HG03196 (cell line): Measurements from ENCODE around the gene NYNRIN.
"Not testable (repeated sequence)": the region's sequence is repeated elsewhere in the genome, so short reads cannot be mapped to it uniquely, and the experiment has no call there.

Experiments used
- ATAC-seq: cut with Tn5 transposase; IDR thresholded peaks from one replicate; pipeline ENCODE4 v1.9.1; 2021; ENCODE audit not compliant: unreplicated experiment

The NYNRIN gene

DNA sequence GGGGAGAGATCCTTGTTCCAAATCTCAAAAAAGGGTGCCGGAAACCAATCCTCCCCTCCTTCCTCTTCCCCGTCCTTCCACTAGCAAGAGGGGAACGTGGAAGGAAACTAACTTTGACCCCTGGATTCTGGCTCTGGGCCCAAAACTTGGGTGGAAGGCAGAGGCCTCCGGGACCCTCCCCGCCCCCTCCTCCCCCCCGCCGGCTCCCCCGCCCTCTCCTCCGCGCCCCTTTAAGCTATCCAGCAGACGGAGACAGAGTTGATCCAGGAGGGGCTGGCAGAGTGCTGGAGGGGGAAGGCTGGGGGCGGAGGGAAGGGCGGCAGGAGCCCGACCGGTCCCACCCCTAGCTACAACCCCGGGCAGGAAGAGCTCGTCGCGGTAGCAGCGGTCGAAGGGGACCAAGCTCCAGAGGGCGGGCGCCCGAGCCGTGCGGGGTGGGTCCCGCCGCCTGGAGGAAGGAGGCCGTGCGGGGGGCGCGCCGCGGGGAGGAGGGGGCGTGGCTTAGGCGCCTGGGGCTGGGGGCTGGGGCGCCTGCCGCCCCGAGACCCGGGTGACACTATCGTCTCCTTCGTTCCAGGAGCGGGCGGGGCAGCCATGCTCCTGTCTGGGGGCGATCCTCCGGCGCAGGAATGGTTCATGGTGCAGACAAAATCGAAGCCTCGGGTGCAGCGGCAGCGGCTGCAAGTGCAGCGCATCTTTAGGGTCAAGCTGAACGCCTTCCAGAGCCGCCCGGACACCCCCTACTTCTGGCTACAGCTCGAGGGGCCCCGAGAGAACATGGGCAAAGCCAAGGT is at the start of gene NYNRIN:
TSS of gene NYNRIN (plus strand) at position 351 of the 794 bp plus-strand sequence. CDS start at position 595, 244 bp downstream.
- no peak for ATAC-seq

DNA sequence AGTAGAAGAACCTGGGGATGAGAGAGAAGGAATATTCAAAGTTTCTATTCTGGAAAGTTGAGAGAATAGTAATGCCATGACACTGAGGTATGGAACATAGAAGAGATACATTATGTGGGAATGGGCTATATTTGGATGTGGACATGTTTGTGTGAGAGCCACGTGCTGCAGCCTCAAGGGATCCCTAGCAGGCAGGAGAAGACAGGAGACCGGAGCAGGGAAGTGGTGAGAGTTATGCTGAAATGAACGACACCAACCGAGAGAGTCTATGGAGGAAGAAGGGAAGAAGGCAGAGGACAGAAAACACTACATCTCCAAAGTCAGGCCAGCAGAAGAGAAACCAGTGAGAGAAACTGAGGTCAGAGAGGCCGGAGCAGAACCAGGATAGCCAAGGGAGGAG is 49.1 kb upstream of the NYNRIN start:
- ATAC-seq, result no peak

DNA sequence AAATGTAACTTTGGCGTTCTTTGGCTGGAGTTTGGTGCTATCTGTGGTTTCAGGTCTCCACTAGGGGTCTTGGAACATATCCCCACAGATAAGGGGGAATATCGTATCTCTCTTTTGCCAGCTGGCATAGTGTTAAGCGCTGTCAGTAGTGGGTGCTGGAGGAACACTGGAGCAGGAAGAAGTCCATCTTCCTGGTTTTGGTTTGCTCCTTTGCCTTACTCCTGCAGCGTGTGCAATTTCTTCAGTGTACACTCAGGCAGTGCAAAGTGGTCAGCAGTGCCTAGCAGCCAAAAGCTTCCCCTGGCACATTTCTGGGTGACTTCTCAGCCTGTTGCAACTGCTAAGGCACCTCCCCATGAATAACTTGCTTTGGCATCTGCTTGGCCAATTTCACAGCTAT is 47.3 kb upstream of the NYNRIN start:
- no peak for ATAC-seq

DNA sequence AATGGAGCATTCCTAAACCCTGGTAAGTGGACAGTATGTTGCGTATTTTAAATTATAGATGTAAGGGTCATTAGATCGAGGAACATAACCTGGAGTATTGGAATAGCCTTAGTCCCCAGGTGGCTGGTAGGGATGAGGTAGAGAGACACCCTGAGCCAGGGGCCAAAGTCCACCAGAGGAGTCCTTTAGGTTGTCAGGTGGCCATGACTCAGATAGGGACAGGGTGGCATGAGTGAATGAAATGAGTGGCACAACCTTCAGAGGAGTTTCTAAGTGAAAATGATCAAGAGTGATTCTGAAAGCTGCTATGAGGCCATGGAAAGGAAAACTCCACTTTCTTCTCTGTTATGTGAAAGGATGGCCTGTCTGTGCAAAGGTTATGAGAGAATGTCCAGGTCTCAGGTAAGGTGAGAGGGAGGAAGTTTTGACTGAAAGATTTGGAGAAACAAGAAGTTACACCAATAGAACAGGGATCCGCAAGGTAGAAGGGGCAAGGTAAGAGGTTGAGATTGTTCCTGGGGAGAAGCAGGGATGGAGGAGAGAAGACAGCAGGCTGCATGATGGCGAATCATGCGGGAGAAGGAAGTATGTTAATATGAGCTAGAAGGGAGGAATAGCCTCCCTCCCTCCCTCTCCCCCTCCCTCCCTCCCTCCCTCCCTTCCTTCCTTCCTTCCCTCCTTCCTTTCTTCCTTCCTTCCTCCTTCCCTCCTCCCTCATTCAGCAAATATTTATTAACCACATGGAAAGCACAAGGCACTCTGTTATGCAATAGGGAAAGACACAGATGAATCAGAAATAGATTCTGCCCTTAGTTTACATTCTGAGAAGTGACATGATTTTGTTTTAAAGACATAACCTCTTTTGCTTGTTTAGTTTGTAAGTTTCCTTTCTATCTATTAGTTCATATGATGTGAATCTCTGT is 45.0 kb upstream of the NYNRIN start:
- ATAC-seq, result no peak

DNA sequence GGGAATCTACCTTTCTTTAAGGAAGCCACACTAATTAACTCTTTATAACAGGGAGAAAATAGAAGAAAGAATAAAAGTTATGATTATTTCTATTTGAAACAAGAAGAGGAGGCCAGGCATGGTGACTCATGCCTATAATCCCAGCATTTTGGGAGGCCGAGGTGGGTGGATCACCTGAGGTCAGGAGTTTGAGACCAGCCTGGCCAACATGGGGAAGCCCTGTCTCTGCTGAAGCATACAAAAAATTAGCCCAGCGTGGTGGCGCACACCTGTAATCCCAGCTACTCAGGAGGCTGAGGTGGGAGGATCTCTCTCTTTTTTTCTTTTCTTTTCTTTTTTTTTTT is 44.3 kb upstream of the NYNRIN start:
- not testable (repeated sequence) for ATAC-seq

DNA sequence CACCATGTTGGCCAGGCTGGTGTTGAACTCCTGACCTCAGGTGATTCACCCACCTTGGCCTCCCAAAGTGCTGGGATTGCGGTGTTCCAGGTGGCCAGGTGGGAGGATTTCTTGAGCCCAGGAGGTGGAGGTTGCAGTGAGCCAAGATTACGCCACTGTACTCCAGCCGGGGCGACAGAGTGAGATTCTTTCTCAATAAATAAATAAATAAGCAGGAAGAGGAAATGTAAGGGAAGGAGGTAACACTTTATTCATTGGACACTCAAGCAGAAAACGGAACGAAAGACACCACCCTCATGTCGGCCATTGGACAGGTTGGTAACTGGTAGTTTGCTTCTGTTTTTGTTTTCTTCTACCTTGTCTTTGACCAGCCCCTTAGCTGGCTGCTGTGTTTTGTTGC is 43.8 kb upstream of the NYNRIN start:
- ATAC-seq, result no peak

DNA sequence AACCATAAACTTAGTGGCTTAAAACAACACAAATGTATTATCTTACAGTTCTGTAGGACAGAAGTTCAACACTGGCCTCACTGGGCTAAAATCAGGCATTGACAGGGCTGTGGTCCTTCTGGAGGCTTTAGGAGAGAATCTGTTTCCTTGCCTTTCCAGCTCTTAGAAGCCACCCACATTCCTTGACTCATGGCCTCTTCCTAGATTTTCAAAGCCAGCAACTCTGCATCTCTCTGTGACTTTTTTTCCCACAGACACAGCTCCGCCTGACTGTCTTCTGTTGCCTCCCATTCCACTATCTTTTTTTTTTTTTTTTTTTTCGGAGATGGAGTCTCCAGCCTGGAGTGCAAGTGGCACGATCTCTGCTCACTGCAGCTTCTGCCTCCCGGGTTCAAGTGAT is 42.6 kb upstream of the NYNRIN start:
- ATAC-seq, result no peak

DNA sequence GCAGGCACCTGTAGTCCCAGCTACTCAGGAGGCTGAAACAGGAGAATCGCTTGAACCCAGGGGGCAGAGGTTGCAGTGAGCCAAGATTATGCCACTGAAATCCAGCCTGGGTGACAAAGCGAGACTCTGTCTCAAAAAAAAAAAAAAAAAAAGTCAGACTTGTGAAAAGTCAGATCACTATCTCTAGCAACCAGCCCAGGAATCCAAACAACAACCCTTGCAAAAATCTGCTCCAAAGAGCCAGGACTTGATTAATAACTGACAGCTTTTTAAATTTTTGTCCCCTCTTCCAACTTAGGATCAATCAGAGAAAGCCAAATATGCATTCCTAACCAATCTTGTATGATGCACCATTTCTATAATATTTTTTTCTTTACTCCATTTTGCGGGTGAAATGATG is 38.5 kb upstream of the NYNRIN start:
- no peak for ATAC-seq

DNA sequence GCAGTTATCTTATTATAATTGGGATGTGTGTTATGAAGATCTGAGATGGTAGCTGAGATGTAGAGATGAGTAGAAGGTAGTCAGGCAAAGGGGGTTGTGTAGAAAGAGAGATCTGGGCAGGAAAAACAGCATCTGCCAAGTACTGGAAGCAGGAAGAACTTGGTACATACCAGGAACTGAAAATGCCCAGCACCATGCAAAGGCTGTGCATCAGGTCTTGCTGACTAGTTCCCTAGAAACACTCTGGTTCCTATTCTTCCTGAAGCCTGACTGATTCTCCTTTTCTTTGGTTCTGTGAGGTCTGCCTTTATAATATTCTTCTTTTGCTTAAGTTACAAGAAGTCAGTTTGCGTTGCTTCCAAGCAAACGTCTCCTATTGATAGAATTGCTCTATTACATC is 37.5 kb upstream of the NYNRIN start:
- no peak for ATAC-seq

DNA sequence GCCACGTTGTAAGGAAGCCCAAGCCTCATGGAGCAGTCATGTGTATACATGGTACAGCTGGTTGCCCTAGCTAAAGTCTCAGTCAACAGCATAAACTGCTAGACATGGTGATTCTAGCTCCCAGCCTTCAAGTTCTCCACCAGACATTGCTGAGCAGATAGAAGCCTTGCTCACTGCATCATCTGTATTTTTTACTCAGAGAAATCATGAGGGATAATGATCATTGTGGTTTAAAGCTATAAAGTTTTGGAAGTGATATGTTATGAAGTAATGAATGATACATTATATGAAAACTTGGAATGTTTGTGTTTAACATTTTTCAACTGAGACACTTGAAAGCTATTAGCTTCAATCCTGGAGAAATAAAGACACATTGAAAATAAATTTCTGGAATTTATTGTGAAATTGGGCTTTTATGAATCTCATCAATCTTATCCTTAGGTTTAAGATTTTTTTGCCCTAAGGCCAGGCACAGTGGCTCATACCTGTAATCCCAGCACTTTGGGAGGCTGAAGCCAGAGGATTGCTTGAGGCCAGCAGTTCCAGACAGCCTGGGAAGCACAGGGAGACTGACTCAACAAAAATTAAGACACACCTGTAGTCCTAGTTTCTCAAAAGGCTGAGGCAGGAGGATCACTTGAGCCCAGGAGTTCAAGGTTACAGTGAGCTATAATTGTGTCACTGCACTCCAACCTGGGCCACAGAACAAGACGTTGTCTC is 36.4 kb upstream of the NYNRIN start:
- ATAC-seq, result no peak

DNA sequence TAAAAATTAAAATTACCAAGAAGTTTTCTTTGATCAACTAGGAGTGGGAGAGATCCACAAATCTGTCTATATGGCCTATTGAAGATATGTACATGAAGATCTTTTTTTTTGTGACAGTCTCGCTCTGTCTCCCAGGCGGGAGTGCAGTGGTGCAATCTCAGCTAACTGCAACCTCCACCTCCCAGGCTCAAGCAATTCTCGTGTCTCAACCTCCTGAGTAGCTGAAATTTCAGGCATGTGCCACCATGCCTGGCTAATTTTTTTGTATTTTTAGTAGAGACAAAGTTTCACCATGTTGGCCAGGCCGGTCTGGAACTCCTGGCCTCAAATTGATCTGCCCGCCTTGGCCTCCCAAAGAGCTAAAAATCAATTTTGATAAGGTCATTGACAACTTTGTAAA is 35.4 kb upstream of the NYNRIN start:
- ATAC-seq, result no peak

DNA sequence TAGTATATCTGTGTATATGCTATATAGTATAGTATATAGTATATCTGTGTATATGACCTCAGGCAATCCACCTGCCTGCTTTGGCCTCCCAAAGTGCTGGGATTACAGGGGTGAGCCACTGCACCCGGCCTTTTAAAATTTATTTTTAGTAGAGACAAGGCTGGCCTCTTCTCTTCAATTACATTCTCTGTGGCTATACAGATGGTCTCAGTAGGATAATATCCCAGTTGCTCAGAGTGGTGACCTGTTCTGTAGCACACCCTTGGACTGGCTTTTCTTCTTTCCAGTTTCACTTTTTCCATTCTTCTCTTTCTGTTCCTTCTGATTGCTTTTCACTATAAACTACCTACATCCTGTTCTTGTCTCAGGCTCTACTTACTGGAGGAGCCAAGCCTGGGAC is 34.0 kb upstream of the NYNRIN start:
- ATAC-seq, result no peak

DNA sequence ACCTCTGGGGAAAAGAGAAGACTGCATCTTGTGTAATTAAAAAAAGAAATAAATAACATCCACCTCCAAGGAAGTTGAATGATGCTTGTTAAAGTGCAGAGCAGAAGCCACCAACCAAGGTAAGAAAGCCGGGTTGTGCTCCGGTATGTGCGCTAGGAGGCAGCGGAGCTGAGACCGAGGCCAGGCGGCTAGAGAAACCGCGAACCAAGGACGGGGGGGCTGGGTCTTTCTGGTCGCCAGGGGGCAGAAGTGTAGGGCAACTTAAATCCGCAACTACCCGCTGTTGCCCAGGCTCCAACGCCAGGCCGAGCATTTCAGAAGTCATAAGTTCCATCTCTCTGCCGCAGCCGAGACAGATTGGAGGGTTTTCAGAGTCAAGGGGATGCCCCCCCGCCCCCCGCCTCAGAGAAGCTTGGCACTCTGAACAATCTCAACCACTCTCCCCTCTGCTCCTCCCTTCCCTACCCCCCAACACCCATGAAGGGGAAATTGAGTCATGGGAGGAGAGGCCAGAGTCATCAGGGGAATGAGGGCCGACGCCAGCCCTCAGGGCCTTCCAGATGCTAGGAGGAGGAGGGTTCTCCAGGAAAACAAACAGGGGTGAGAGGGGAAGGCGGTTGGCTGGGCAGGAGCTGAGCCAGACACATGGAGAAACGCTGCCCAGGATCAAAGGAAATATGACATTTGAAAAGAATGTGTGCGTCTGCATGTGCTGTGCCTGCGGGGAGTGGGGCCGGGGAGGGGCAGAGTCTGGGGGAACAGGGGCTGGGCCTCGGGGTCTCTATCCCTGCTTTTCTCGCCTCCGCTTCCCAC is 33.0 kb upstream of the NYNRIN start:
- ATAC-seq, result no peak

DNA sequence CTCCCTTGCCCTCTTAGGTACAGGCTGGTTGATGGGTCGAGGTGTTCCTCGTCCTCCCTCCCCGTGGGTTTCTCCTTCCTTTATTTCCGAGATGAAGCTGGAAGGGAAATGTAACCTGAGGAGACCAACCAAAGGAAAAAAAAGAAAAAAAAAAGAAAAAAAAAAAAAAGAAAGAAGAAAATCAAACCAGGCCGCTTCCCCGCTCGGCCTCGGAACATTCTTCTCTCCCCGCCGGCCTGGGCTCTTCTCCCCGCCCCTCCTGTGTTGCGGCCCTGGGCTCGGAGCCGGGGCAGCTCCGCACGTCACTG is 32.4 kb upstream of the NYNRIN start:
- ATAC-seq, result no peak

DNA sequence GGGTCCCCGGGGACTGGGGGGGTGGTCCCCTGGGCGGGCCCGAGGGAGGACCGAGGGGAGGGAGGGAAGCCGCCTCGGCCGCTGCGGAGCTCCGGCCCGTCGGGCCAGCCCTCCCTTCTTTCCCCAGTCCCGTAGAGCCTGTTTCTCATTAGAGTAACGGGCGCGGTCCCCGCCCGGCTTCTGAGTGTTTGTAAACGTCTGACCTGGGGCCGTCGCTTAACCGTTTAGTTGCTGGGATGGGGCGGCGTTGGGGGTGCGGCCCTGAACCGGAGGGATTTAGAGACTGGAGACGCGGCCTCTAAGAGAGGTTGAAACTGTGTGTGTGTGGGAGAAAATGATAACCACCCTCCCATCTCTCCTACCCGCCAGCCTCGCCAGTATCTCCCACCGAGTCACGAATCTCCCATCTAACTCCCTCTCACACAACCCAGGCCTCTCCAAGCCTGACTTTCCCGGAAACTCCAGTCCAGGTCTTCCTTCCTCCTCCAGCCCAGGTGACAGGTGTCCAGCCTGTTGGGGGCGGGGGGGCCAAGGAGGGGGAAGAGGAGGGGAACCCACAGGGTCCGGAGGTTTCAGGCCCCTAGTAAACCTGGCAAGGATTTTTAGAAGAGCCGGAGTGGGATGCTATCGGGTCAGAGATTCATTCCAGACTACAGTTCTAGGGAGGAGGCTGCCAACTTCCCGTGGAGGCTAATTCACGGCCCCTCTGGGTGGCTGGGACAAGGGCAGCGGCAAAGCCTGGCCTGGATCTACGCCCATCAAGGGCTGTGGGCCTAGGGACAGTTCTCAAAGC is 31.9 kb upstream of the NYNRIN start:
- peak; percentile 57 for ATAC-seq

DNA sequence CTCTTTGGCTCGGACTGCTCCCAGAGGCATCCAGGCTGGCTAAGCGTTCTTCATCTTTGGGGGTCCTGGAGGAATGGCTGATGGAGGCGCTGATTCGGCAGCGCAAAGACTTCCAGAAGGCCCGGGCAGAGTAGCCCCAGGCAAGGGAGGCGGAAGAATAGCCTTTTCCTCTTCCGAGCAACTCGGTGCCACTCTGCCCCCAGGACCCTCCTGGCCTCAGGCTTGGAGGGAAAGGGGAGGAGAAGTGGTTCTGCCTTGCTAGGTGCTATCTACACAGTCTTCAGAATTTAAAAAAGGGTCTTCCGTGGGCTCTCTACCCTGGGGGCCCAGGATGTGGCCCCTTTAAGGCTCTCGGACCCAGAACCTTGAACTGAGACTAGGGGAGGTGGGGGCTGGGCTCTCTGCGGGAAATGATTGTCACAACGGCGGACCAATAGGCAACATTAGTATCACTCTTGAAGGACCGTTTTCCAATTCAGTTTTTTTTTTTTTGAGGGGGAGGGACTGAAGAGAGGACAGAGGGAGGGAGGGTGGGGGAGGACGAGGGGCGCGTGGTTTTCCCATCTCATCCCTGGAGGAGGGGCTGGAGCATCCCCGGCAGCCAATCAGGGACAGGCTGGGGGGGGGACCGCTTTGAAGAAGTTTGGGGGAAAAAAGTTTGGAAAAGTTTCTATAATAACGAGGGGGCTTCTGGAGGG is 31.1 kb upstream of the NYNRIN start, which contains the start of gene NFATC4:
TSS of gene NFATC4 (plus strand) at position 671 of the 698 bp plus-strand sequence. CDS start 157 bp downstream, outside the sequence.
- no peak for ATAC-seq

DNA sequence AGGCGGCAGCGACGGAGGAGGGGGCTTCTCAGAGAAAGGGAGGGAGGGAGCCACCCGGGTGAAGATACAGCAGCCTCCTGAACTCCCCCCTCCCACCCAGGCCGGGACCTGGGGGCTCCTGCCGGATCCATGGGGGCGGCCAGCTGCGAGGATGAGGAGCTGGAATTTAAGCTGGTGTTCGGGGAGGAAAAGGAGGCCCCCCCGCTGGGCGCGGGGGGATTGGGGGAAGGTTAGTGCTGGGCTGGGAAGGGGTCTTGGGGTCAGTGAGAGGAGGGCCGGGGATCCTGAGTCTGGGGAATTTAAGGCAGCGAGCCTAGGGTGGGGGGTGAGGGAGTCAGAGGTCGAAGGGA is 30.6 kb upstream of the NYNRIN start:
- no peak for ATAC-seq

DNA sequence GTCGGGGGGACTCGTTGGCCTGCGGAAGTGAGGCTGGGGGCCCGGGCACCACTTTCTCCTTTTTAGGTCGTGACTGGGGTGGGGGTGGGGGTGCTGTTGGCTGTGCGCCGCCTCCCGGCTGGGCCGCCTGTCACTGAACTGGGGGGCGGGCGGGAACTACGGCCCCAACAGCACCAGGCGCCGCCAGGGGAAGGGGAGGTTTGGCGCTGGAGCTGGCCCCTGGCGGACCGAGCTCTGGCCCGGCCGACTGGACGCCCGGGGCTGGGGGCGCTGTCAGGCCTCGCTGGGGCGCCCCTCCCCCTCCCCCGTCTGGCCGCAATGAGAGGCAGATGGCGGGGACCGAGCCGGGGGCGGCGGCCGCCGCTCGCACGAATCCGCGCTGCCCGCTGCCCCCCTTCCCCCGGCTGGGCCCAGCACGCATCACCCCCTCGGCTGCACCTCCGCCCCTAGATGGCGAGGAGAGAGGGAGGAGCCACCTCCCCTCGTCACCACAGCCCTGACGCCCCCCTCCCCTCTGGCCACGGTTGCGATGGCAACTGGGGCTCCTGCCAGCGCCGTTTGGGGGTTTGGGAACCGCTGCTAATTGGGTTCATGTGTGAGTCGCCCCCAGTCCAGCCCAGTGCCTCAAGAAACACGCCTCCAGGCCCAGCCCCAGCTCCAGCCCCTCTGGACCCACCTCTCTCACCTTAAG is 30.1 kb upstream of the NYNRIN start:
- ATAC-seq, result no peak

DNA sequence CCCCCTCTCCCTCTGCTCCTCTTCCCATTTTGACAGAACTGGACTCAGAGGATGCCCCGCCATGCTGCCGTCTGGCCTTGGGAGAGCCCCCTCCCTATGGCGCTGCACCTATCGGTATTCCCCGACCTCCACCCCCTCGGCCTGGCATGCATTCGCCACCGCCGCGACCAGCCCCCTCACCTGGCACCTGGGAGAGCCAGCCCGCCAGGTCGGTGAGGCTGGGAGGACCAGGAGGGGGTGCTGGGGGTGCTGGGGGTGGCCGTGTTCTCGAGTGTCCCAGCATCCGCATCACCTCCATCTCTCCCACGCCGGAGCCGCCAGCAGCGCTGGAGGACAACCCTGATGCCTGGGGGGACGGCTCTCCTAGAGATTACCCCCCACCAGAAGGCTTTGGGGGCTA is 29.3 kb upstream of the NYNRIN start:
- ATAC-seq, result no peak
